ENCODE data around the gene TRHDE. TPM values are rescaled to one million over a fixed set of nuclear protein-coding genes. Genes with fewer than 3 reads are reported as not detected.

The TRHDE gene
- total and polyA plus RNA-seq, 9 of the 15 experiments (the other 6 are each of a cell fraction or from before 2014, with no cell fraction given) = 0.03 to 0.29 (median 0.09) TPM

DNA sequence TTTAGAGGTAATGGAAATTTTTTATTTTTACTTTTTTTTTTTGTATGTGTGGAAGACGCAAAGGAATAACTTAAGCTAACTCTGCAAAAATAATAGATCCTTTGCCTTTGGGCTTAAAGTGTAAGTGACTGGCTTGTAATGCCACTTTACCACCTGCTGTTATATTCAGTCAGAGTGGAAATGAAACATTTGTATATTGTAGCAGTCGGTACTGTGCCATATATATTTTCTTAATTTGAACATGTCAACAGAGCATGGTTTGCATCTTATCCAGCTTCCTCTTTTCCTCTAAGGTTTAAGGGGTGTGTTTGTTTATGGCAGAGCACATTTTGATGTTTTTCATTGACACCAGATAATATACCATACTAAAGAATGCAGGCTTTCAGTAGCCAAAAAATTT lies 176.6 kb downstream of the TRHDE start (continued):
- TF ChIP-seq, protein P1, sequence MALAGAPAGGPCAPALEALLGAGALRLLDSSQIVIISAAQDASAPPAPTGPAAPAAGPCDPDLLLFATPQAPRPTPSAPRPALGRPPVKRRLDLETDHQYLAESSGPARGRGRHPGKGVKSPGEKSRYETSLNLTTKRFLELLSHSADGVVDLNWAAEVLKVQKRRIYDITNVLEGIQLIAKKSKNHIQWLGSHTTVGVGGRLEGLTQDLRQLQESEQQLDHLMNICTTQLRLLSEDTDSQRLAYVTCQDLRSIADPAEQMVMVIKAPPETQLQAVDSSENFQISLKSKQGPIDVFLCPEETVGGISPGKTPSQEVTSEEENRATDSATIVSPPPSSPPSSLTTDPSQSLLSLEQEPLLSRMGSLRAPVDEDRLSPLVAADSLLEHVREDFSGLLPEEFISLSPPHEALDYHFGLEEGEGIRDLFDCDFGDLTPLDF (CRISPR knock-in tag; IDR thresholded peaks at IDR 0.05) = no peak
- TF ChIP-seq, protein P2, sequence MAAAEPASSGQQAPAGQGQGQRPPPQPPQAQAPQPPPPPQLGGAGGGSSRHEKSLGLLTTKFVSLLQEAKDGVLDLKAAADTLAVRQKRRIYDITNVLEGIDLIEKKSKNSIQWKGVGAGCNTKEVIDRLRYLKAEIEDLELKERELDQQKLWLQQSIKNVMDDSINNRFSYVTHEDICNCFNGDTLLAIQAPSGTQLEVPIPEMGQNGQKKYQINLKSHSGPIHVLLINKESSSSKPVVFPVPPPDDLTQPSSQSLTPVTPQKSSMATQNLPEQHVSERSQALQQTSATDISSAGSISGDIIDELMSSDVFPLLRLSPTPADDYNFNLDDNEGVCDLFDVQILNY (CRISPR knock-in tag; IDR thresholded peaks at IDR 0.05) = no peak
- TF ChIP-seq PTTG1 (tag; IDR thresholded peaks at IDR 0.05; ENCODE audit: low read depth) = no peak
- TF ChIP-seq, protein P3, sequence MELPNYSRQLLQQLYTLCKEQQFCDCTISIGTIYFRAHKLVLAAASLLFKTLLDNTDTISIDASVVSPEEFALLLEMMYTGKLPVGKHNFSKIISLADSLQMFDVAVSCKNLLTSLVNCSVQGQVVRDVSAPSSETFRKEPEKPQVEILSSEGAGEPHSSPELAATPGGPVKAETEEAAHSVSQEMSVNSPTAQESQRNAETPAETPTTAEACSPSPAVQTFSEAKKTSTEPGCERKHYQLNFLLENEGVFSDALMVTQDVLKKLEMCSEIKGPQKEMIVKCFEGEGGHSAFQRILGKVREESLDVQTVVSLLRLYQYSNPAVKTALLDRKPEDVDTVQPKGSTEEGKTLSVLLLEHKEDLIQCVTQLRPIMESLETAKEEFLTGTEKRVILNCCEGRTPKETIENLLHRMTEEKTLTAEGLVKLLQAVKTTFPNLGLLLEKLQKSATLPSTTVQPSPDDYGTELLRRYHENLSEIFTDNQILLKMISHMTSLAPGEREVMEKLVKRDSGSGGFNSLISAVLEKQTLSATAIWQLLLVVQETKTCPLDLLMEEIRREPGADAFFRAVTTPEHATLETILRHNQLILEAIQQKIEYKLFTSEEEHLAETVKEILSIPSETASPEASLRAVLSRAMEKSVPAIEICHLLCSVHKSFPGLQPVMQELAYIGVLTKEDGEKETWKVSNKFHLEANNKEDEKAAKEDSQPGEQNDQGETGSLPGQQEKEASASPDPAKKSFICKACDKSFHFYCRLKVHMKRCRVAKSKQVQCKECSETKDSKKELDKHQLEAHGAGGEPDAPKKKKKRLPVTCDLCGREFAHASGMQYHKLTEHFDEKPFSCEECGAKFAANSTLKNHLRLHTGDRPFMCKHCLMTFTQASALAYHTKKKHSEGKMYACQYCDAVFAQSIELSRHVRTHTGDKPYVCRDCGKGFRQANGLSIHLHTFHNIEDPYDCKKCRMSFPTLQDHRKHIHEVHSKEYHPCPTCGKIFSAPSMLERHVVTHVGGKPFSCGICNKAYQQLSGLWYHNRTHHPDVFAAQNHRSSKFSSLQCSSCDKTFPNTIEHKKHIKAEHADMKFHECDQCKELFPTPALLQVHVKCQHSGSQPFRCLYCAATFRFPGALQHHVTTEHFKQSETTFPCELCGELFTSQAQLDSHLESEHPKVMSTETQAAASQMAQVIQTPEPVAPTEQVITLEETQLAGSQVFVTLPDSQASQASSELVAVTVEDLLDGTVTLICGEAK (IDR thresholded peaks at IDR 0.05) = no peak
- TF ChIP-seq, protein P3 (CRISPR knock-in tag; IDR thresholded peaks at IDR 0.05) = no peak
- TF ChIP-seq, protein P4, sequence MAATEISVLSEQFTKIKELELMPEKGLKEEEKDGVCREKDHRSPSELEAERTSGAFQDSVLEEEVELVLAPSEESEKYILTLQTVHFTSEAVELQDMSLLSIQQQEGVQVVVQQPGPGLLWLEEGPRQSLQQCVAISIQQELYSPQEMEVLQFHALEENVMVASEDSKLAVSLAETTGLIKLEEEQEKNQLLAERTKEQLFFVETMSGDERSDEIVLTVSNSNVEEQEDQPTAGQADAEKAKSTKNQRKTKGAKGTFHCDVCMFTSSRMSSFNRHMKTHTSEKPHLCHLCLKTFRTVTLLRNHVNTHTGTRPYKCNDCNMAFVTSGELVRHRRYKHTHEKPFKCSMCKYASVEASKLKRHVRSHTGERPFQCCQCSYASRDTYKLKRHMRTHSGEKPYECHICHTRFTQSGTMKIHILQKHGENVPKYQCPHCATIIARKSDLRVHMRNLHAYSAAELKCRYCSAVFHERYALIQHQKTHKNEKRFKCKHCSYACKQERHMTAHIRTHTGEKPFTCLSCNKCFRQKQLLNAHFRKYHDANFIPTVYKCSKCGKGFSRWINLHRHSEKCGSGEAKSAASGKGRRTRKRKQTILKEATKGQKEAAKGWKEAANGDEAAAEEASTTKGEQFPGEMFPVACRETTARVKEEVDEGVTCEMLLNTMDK (IDR thresholded peaks at IDR 0.05; ENCODE audit: borderline replicate concordance, insufficient read depth, low read depth, low read length, poor library complexity, severe bottlenecking) = no peak
- no peak for TF ChIP-seq NCOA2 (IDR thresholded peaks at IDR 0.05; ENCODE audit: partially characterized antibody in 2 of 2)
- TF ChIP-seq, protein P5, sequence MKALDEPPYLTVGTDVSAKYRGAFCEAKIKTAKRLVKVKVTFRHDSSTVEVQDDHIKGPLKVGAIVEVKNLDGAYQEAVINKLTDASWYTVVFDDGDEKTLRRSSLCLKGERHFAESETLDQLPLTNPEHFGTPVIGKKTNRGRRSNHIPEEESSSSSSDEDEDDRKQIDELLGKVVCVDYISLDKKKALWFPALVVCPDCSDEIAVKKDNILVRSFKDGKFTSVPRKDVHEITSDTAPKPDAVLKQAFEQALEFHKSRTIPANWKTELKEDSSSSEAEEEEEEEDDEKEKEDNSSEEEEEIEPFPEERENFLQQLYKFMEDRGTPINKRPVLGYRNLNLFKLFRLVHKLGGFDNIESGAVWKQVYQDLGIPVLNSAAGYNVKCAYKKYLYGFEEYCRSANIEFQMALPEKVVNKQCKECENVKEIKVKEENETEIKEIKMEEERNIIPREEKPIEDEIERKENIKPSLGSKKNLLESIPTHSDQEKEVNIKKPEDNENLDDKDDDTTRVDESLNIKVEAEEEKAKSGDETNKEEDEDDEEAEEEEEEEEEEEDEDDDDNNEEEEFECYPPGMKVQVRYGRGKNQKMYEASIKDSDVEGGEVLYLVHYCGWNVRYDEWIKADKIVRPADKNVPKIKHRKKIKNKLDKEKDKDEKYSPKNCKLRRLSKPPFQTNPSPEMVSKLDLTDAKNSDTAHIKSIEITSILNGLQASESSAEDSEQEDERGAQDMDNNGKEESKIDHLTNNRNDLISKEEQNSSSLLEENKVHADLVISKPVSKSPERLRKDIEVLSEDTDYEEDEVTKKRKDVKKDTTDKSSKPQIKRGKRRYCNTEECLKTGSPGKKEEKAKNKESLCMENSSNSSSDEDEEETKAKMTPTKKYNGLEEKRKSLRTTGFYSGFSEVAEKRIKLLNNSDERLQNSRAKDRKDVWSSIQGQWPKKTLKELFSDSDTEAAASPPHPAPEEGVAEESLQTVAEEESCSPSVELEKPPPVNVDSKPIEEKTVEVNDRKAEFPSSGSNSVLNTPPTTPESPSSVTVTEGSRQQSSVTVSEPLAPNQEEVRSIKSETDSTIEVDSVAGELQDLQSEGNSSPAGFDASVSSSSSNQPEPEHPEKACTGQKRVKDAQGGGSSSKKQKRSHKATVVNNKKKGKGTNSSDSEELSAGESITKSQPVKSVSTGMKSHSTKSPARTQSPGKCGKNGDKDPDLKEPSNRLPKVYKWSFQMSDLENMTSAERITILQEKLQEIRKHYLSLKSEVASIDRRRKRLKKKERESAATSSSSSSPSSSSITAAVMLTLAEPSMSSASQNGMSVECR (CRISPR knock-in tag; IDR thresholded peaks at IDR 0.05) = no peak
- no peak for TF ChIP-seq KAT8 (IDR thresholded peaks at IDR 0.05; ENCODE audit: low read depth)
